ENCODE results near the gene IKZF3.
"Not testable (repeated sequence)": the region's sequence is repeated elsewhere in the genome, so short reads cannot be mapped to it uniquely, and the experiment has no call there.

Gene IKZF3

GRCh38 chr17:39863918-39864746 lies at the start of gene IKZF3:
Gene IKZF3, minus strand, starts transcription at chr17:39864312. Its CDS starts 186 bp downstream, at chr17:39864126.
- H3K4me3 ChIP-seq (ENCODE audit: low read length): no peak within 1 kb of the TSS
- peak; percentile 4 for TF ChIP-seq CTCF (conservative IDR thresholded peaks at IDR 0.05; ENCODE audit: low read depth, low read length)

DNA sequence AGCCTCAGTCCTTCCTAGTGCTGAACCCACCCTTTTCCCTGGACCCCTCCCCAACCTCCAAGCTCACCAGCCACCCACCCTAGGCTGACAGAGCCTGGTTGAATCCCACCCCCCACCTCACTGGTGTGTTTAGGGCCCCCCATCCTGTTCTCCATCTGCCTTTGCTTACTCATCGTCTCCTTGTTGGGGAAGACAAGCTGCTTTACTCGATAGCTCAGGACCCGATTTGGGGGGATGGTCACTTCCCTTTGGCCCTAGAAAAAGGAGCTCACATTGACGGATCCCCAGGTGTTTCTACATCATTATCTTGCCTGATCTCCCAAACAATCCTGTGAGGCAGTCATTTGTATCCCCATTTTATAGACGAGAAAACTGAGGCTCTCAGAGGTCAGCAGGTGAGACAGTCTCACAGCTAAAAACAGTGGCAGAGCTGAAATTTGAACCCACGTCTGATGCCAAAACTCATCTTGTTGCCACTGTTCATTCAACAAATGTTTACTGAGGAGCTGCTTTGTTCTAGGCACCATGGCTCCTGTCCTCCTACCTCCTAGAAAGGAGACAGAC lies 44.8 kb upstream of the IKZF3 start:
- DNase-seq (ENCODE audit: low read depth): no peak
- no peak overlapping the region for H3K4me3 ChIP-seq (ENCODE audit: low read length)
- TF ChIP-seq CTCF (conservative IDR thresholded peaks at IDR 0.05; ENCODE audit: low read depth, low read length): no peak

More at GRCh38 chr17:39863918-39864746, at the start of gene IKZF3:
- DNase-seq (ENCODE audit: low read depth): no peak

DNA sequence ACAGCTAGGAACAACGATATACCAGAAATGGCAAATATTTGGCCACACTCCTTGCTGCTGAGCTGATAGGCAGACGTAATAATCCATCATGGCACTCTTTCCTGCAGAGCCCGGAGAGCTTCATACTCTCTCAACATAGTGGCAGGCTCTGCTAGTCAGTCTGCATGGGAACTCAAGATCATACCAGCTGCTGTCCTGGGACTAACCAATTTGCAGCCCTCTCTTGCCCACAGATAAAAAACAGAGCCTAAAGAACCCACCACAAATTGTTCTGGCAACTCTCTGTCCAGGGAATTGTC lies 40.8 kb upstream of the IKZF3 start:
- TF ChIP-seq CTCF (conservative IDR thresholded peaks at IDR 0.05; ENCODE audit: low read depth, low read length): no peak
- no peak overlapping the region for H3K4me3 ChIP-seq (ENCODE audit: low read length)
- no peak for DNase-seq (ENCODE audit: low read depth)

DNA sequence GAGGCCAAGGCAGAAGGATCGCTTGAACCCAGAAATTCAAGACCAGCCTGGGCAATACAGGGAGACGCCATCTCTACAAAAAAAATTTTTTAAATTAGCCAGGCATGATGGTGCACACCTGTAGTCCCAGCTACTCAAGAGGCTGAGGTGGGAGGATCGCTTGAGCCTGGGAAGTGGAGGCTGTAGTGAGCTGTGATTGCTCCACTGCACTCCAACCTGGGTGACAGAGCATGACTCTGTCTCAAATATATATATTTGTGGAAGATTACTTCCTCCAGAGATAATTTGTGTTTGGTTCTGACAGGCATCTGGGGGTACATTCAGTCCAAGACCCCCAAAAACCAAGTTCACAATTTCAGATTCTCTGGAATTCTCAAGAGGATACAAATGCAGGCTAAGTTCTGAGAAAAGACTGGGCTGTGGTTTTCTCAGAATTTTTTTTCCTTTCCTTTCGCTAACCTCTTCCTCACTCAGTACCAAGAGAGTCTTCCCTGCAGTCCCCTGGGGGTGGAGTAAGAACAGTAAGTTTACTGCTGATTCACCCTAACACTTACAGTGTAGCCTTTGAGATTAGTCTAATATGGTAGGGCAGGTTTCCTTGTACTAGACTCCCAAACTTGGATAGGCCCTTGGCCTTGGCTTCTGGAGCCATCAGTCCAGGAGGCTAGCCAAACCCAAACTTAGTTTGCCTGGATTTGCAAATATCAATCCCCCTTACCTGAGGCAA lies 39.2 kb upstream of the IKZF3 start:
- no peak for DNase-seq (ENCODE audit: low read depth)
- H3K4me3 ChIP-seq (ENCODE audit: low read length): no peak overlapping the region
- no peak for TF ChIP-seq CTCF (conservative IDR thresholded peaks at IDR 0.05; ENCODE audit: low read depth, low read length)

DNA sequence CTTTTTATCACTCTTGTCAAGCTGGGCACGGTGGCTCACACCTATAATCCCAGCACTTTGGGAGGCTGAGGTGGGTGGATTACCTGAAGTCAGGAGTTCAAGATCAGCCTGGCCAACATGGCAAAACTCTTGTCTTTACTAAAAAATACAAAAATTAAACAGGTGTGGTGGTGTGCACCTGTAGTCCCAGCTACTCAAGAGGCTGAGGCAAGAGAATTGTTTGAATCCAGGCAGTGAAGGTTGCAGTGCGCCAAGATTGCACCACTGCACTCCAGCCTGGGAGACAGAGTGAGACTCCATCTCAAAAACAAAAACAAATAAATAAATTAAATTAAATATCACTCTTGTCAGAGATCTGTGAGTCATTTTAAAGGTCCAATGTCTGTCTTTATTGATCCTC lies 37.9 kb upstream of the IKZF3 start:
- not testable (repeated sequence) for DNase-seq (ENCODE audit: low read depth); H3K4me3 ChIP-seq (ENCODE audit: low read length)

DNA sequence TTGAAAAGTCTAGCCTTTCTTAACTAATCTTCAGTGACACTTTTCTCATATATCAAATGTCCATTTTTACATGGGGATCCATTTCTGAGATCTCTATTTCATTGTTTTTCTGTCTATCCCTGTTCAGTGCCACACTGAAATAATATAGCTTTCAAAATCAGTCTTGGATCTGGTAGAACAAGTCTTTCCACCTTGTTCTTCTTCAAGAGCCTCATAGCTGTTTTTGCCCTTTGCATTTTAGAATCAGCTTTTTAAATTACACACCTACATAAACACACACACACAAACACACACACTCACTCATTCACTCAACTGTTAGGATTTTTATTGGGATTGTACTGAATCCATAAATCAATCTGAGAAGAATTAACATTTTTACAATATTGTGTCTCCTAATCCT lies 35.1 kb upstream of the IKZF3 start:
- no peak for DNase-seq (ENCODE audit: low read depth)
- TF ChIP-seq CTCF (conservative IDR thresholded peaks at IDR 0.05; ENCODE audit: low read depth, low read length): no peak
- H3K4me3 ChIP-seq (ENCODE audit: low read length): no peak overlapping the region

- H3K4me3 ChIP-seq (ENCODE audit: low read length): no peak overlapping the region
- no peak for TF ChIP-seq CTCF (conservative IDR thresholded peaks at IDR 0.05; ENCODE audit: low read depth, low read length)
- no peak for DNase-seq (ENCODE audit: low read depth)
These were observed 34.0 kb upstream of the IKZF3 start for GRCh38 chr17:39898088-39898487.

All from retinal pigment epithelial cell (primary cell).